ENCODE measurements around the gene NAPA. TPM values are rescaled to one million over a fixed set of nuclear protein-coding genes. Genes with fewer than 3 reads are reported as not detected.

The NAPA gene
- total and polyA plus RNA-seq, 2 of the 13 experiments (the other 11 are each of a cell fraction or from before 2014, with no cell fraction given), result 32.6 to 65.9 TPM

DNA sequence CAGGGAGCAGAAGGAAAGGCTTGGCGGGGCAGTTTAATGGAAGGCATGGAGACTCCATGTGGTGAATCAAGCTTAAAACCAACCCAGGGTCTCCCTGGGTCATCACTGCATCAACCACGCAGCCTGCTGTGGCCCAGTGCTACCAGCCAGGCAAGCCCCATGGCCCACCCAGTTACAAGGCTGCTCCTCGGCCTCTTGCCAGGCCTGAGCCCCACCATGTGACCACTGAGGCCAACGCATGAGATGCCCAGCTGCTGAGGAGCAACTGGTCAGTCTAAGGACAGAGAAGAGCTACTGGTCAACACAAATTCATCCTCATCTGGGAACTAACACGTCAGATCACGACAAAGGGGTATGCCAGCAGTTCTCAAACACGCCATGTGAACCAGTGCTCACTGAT is 15.5 kb downstream of the NAPA start:
- no peaks in the 10 kb centered on the region for H3K4me1 ChIP-seq (ENCODE audit: insufficient read depth, low read length)
- no peak overlapping the region for H3K4me2 ChIP-seq (ENCODE audit: low read depth, low read length)
- H3K9ac ChIP-seq (ENCODE audit: insufficient read depth, low read depth, low read length), result no peak overlapping the region
- DNase-seq (ENCODE audit: low spot score) (no peak), ATAC-seq (no peak), FAIRE-seq (no peak)
- H3K27ac ChIP-seq (ENCODE audit: extremely low read length, insufficient read depth, low read length), result no peak overlapping the region
- H3K9me3 ChIP-seq (ENCODE audit: low read length), result no peaks in the 10 kb centered on the region
- H3K4me3 ChIP-seq (replicated peaks in 1 of 3; ENCODE audit: insufficient read depth in 1 of 3, low read depth in 2 of 3, low read length in 3 of 3), result no peak overlapping the region
- H3K79me2 ChIP-seq (ENCODE audit: insufficient read depth, low read length), result no peaks in the 10 kb centered on the region
- in situ Hi-C loops (cut with HindIII; ENCODE audit: extremely low pct_ligation_motif_present, low pct_unique_long_range_greater_than_20kb) (no loop called here), intact Hi-C loops (cut with micrococcal nuclease; ENCODE audit: unreplicated experiment) (no loop called here)
- ChIA-PET CTCF (ENCODE audit: low intra/inter-chr PET ratio, low total read pairs) (no interaction called here), POLR2A (no interaction called here)
- H2AFZ ChIP-seq (ENCODE audit: low read length), result no peak overlapping the region
- TF ChIP-seq, protein P1, sequence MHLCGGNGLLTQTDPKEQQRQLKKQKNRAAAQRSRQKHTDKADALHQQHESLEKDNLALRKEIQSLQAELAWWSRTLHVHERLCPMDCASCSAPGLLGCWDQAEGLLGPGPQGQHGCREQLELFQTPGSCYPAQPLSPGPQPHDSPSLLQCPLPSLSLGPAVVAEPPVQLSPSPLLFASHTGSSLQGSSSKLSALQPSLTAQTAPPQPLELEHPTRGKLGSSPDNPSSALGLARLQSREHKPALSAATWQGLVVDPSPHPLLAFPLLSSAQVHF (CRISPR knock-in tag; IDR thresholded peaks at IDR 0.05), result no peak
- 100% methylated on average over 1 of the region's 7 CpGs for WGBS (ENCODE audit: low lambda C conversion rate)
- peaks cover 15 to 26% of the 10 kb centered on the region in 2 experiments; a peak in 4 of 5 replicates for H3K36me3 ChIP-seq (replicated peaks in 1 of 2; ENCODE audit: control insufficient read depth in 1 of 2, insufficient read depth in 2 of 2, low read length in 2 of 2)
- no peaks in the 10 kb centered on the region for H3K27me3 ChIP-seq (ENCODE audit: control insufficient read depth in 1 of 2, insufficient read depth in 2 of 2, low read length in 2 of 2)
- no TSS peak for BruUV-seq (replicated peaks)
- 0 out of 2 replicates have a peak, but pooled peaks cover 3% of the 10 kb centered on the region for H4K20me1 ChIP-seq (ENCODE audit: insufficient read depth, low read length)

DNA sequence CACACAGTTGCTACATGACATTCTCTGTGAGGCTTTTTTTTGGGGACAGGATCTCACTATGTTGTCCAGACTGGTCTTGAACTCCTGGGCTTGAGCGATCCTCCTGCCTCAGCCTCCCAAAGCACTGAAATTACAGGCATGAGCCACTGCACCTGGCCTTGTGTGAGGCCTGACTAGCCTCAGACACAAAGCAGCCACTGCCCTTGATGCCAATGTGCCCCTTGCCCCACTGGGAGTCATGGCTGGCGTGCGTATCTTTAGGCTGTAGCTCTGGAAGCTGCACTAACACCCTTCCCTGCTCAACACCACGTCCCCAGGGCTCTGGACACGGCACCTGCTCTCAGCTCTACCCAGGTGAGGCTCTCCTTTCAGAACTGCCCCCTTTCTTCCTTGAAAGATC is 16.3 kb downstream of the NAPA start:
- H3K9me3 ChIP-seq (ENCODE audit: low read length), result no peaks in the 10 kb centered on the region
- no peaks in the 10 kb centered on the region for H3K27me3 ChIP-seq (ENCODE audit: control insufficient read depth in 1 of 2, insufficient read depth in 2 of 2, low read length in 2 of 2)
- FAIRE-seq (no peak), DNase-seq (ENCODE audit: low spot score) (no peak), ATAC-seq (no peak)
- ChIA-PET POLR2A (no interaction called here), CTCF (ENCODE audit: low intra/inter-chr PET ratio, low total read pairs) (no interaction called here)
- in situ Hi-C loops (cut with HindIII; ENCODE audit: extremely low pct_ligation_motif_present, low pct_unique_long_range_greater_than_20kb), result no loop called here
- WGBS (ENCODE audit: low lambda C conversion rate), result 90% methylated on average over 3 of the region's 5 CpGs
- H3K4me3 ChIP-seq (replicated peaks in 1 of 3; ENCODE audit: insufficient read depth in 1 of 3, low read depth in 2 of 3, low read length in 3 of 3), result no peak overlapping the region
- H3K27ac ChIP-seq (ENCODE audit: extremely low read length, insufficient read depth, low read length), result no peak overlapping the region
- intact Hi-C loops (cut with micrococcal nuclease; ENCODE audit: unreplicated experiment), result no loop called here
- BruUV-seq (replicated peaks), result no TSS peak
- no peak overlapping the region for H3K4me2 ChIP-seq (ENCODE audit: low read depth, low read length)
- no peak for TF ChIP-seq SMC3 (IDR thresholded peaks at IDR 0.05; ENCODE audit: low read length)
- TF ChIP-seq AGO2 (optimal IDR thresholded peaks at IDR 0.05; ENCODE audit: low read depth, low read length), result peak; percentile 5
- no peak for TF ChIP-seq ZZZ3 (CRISPR knock-in tag; IDR thresholded peaks at IDR 0.05; ENCODE audit: borderline replicate concordance)
- no peak for TF ChIP-seq FOSL1 (CRISPR knock-in tag; IDR thresholded peaks at IDR 0.05; ENCODE audit: borderline replicate concordance)
- H4K20me1 ChIP-seq (ENCODE audit: insufficient read depth, low read length), result 0 out of 2 replicates have a peak, but pooled peaks cover 3% of the 10 kb centered on the region
- H3K9ac ChIP-seq (ENCODE audit: insufficient read depth, low read depth, low read length), result no peak overlapping the region
- peaks cover 13 to 22% of the 10 kb centered on the region in 2 experiments; a peak in 4 of 5 replicates for H3K36me3 ChIP-seq (replicated peaks in 1 of 2; ENCODE audit: control insufficient read depth in 1 of 2, insufficient read depth in 2 of 2, low read length in 2 of 2)
- H2AFZ ChIP-seq (ENCODE audit: low read length), result no peak overlapping the region
- no peaks in the 10 kb centered on the region for H3K4me1 ChIP-seq (ENCODE audit: insufficient read depth, low read length)
- H3K79me2 ChIP-seq (ENCODE audit: insufficient read depth, low read length), result no peaks in the 10 kb centered on the region
